Stimulated activated naive CD4-positive, alpha-beta T cell (primary cell): ENCODE data around the gene IGF2BP3.
A peak's percentile ranks its signal among the peaks of the same experiment; 100 is the strongest.

Experiments used
- DNase-seq, 6 experiments: peaks; one replicate each; lab custom pipeline; 2025; lab: John Stamatoyannopoulos, UW

IGF2BP3 gene

DNA sequence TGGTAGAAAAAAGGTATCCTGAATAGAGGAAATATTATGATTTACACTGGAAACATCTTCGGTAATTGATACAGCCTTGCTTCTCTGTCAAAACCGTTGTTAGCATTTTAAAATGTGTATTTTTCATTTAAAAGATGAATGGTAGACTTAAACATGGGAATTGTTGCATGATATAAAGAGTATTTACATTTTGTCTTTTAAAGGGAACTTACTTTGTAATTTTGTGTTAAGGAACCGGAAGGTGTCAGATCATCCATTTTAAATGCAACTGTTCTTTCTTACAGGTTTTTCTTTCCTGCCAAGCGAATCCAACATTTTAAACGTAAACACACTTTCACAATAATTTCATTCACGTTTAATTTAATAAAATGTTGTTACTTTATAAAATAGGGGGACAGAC lies 1.8 kb upstream of the IGF2BP3 start:
- DNase-seq: peak in 1 of 6 experiments; percentile 22

DNA sequence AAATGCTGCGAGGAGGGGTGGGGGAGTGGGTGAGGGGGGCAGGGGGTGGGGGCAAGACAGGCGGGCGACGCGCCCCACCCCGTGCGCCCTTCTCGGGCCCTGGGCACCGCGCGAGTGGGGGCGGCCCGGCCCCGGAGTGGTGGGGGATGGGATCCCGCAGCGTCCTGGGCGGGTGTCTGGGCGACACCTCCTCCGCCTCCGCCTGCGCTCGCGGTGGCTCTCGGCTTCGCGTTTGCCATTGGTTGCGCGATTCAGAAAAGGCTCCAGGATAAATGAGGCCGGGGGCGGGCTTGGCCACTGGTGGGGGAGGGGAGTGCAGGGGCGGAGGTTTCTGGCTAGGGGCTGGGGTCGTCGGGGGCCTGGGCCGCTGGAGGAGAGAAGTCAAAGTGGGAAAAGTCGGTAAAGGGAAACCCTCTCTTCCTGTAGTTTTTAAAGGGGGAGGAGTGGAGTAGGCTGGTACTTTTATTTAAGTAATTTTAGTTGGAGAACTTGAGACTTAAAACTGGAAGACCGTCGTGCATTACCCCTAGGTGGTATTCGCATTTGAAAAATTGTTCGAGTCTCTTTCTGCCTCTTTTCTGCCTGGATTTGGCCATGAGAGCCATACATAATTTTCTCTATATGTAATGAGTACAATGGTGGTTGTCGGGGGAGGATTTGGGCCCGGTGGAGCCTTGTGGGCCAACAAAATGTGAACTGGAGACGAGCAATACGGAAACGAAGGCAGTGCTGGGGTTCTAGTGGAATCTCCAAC lies 992 bp upstream of the IGF2BP3 start:
- DNase-seq: peak in 2 of 6 experiments; percentile 23 to 27

DNA sequence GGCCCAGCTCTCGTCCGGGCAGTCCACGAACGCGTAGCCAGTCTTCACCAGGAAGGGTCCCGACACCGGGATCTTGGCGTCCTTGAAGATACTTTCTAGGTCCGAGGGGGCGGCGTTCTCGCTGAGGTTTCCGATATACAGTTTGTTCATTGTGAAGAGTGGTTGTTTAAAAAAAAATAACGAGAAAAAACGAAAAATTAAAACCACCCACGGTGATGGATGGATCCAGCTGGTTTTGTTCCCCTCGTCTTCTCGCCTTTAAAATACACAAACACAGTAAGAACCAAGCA lies 385 bp downstream of the IGF2BP3 start:
- peak in 1 of 6 experiments; percentile 44 for DNase-seq

DNA sequence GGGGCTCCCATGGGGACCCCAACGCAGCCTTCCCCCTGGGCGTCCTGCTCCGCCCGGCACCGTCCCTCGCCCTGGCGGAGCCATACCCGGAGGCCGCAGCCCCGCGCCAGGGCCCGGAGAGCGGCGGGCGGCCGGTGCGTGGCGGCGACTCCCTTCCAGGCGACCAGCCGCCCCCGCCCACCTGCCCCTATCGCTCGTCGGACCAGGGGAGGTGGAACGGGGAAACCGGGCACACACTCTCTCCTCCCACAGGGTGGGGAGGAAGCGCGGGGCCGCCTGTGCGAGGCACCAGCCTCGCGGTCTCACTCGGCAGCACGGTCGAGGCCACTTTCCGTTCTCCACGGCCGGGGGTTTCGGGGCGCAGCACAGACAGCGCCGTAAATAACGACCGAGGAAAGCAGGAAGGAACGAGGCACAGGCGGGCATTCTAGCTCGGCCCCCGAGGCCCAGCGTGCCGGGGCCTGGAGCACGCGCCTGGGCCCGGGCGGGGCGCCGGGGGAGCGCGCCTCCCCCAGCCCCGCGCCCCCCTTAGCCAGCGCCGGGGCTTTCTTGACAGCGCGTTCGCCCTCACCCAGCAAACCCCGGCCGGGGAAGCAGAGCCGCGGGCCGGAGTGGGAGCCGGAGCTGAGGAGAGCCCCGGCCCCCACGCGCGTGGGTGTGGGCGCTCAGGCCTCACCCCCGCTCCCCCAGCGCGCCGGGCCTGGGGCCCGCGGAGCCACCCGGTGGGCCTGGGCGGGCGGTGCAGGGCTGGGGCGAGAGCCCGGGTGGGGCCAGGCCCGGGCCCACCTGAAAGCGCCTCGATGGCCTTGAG lies 936 bp downstream of the IGF2BP3 start:
- peak in 5 of 6 experiments; percentile 19 to 40 (median 34) for DNase-seq

DNA sequence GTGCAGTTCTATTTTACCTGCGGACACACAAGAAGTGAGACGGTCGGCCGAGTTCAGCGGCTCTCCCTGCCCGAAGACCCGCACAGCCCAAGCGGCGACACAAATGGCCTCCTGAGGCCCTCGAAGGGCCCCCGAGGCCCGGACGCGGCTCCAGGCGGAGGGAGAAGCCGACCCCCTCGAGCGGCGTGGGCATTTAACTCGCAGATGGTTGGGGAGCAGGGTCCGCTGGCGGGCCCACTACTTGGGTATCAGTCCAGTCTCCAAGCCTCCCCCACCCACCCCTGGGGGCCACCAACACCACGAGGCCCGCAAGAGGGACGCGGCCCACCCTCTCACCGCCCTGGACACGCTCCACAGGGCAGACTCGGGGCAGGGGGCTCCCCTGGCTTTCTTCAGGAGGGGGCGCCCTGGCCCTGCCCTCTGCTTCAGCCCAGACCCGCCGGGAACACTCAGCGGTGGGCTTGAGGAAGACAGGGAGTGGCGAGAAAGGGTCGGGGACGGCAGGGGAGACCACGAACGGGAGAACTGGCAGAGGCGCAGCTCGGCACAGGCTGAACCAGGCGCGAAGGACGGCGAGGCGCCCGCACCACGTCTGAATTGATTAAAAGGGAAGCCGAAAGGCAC lies 1.7 kb downstream of the IGF2BP3 start:
- DNase-seq: peak in 3 of 6 experiments; percentile 35 to 41 (median 40)

DNA sequence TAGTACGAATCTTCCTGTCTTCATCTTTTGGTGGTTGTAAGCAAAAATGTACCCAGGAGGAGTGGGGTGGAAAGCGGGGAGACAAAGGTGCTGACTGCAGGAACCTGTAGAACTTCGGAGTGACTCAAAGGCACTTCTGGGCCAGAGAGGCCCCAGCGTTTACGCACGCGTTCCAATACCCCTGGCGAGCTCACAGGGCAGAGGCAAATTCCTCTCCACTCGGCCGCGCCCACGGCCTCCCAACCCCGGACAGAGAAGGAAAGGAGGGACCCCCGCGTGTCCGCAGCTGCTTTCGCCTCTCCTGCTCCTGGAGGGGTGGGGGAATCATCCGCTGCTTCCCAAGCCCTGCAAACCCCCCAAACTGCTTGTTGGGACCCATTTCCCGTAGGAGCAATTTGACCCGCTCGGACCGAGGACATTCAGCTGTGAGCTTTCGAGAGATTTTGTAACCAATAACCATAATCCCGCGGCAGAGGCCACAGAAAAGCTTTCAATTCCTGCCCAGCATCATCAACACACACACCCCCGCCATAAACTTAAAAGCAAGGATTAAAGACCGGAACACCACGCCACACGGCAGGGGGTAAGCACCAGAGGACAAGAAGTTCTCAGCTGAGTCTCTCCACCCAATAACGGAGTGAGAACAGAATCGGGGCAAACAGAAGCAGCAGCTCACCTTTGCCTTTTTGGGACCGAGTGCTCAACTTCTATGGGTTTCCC lies 2.3 kb downstream of the IGF2BP3 start:
- DNase-seq: peak in 2 of 6 experiments; percentile 22 to 54

DNA sequence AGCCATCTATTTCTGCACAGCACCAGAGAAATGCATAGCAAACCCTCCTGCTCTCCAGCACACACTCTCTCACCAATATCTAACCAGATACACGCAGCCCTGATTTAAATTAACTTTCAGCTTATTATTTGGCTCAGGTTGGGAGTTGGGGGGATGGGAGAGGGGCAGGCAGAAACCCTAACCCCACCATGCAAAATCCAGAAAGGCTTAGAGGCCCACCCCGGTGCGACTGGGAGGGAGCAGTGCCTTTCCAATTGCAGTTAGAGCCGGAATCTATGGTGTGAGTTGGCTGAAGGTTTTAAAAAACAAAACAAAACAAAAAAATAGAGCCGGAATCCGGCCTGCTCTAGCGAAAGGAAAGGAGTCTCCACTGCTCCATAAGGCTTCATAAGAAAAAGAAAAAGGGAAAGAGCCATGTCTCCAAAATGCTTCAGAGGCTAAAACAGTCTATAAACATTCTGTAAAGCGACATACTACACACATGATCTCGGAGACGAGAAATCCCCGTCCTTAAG lies 2.9 kb downstream of the IGF2BP3 start:
- DNase-seq: no peak

DNA sequence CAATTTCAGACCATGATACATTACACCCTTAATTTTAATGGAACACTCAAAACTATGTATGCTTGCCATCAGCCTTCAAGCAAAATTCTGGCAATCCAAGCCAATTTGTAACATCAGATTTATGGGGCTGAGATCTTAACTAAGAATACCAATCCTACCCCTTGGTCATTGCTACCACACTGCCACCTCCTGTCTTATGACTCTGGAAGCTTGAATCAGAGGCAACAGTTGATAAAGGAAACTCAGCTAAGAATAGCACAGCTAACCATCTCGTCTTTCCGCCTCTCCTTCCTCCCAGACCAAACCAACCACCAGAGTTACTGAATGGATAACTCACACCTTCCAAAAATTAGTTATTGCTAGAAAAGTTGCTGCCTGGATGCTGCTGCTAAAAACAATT lies 7.4 kb downstream of the IGF2BP3 start:
- DNase-seq: peak in 1 of 6 experiments; percentile 9

DNA sequence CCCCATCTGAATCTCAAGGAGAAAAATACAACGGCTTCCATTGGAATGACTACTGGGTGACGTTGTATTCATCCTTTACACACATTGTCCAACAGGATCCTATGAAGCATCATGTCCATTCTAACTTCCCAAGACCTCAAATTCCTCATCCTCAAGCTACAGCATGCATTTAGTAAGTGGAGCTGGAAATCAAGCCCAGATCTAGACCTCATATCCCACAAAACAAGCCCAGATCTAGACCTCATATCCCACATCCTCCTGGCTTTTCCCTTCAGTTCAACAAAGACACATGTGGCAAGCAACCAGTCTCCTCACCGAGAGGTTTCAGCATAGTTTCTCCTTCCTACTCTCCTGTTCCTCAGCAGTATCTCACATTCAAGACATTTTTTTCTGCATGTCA lies 12.2 kb downstream of the IGF2BP3 start:
- DNase-seq: no peak

DNA sequence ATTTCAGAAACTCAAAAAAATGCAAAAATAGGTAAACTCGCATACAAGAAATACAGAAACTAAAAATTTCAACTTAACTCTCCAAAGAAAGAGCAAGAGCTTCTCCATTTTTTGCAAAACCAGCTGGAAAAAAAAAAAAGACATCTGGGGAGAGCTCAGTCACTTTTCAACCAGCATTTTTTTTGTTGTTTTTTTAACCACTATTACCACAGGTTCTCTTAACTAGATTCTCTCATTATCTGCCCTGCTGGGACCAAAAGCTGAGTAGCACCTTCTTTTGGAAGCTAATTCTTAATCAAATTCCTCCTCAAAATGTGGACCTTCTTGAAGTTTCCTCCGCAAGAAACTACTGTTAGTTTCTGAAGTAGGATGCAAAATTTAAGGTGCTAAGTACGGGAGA lies 14.2 kb downstream of the IGF2BP3 start:
- DNase-seq: no peak

DNA sequence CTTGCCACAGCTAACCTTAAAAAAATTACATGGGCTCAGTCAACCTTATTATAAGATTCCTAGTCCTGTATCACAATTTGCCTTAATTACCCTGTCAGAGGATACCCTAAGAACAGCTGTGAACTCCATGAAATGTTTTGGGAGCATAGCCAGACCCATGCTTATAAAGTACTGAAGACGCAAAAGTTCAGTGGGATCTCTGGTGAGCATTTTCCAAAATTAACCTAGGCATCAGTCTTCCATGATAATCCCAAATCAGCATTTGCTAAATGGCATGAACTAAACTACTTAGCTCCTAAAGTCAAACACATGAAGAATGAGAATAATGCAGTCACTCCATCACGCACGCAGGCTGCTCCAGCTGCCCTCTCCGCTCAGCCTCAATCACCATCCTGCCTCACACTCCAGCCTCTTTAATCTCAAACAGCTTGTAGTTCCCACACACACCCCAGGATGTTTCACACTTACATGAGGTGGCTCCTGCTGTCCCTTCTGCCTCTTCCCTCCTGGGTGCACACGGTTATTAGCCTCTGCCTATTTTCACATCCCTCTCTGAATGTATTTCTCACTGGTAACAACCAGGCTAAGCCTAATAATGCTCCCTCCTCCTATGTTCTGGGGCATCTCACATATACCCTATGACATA lies 15.3 kb downstream of the IGF2BP3 start:
- no peak for DNase-seq

DNA sequence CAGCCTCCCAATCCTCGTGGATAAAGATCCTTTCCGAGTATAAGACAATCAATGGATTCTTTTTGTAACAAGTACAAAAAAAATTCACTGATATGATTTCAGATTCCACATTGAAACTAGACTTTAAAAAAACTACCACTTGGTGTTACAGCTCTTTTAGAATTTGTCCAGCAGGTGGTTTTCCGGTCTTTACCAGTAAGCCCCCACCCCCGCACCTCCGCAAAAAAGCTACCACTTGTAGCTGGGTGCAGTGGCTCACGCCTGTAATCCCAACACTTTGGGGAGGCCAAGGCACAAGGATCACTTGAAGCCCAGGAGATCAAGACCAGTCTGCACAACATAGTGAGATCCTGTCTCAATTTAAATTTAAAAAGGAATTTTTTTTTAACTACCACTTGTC lies 19.8 kb downstream of the IGF2BP3 start:
- DNase-seq: no peak

DNA sequence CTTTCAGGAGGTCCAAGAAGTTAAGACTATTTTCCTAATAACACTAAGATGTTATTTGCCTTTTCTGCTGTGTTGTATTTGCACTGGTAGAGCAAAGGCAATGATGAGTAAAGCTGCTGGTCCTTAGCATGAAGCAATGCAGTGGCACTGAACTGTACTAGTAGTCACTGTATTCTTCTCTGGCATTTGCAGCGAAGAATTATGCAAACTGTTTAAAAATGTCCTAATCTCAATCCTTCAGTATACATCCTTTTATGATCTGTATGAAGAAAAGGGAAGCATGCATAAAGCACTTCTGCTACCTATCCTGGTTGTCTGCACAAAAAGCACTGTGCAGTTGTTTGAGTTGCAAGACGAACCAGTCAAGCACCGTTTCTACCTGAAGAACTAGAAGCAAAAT lies 20.4 kb downstream of the IGF2BP3 start:
- no peak for DNase-seq

DNA sequence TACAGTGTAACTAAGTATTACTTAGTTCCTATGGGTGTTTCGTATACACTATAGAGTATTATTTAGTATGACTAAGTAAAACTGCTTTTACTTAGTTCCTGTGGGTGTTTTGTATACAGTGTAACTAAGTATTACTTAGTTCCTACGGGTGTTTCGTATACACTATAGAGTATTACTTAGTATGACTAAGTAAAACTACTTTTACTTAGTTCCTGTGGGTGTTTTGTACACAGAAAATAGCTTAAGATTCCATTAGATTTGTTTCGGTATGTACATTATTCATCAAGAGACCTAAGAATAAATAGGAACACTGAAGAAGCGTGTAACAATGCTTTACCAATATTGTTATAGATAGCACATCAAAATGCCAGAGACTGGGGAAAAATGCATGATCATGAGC lies 25.0 kb downstream of the IGF2BP3 start:
- no peak for DNase-seq

DNA sequence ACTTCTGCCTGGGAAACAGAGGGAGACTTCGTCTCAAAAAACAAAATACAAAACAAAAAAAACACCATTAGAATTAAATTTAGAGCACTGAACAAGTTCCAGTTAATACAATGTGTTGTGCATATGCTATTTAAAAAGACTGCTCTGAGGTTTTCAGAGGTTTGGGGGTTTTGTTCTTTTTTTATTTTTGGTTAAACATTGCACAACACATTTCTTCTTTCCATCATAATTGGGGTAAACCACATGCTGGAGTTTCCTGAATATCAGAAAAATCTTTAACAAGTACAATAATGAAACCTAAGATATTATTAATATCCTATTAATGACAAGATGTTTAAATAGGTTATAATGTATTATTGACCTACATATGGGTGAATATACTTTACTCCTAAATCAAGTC lies 26.3 kb downstream of the IGF2BP3 start:
- no peak for DNase-seq

DNA sequence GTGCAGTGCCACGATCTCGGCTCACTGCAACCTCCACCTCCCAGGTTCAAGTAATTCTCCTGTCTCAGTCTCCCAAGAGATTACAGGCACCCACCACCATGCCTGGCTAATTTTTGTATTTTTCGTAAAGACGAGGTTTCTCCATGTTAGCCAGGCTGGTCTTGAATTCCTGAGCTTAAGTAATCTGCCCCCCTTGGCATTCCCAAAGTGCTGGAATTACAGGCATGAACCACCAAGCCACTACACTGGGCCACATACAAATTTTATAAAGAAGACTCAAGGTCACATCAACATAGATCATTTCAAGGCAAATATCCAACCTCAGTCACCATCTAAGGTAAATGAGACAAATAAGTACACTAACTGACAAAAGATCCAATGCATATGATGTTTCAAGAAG lies 32.1 kb downstream of the IGF2BP3 start:
- DNase-seq: no peak

DNA sequence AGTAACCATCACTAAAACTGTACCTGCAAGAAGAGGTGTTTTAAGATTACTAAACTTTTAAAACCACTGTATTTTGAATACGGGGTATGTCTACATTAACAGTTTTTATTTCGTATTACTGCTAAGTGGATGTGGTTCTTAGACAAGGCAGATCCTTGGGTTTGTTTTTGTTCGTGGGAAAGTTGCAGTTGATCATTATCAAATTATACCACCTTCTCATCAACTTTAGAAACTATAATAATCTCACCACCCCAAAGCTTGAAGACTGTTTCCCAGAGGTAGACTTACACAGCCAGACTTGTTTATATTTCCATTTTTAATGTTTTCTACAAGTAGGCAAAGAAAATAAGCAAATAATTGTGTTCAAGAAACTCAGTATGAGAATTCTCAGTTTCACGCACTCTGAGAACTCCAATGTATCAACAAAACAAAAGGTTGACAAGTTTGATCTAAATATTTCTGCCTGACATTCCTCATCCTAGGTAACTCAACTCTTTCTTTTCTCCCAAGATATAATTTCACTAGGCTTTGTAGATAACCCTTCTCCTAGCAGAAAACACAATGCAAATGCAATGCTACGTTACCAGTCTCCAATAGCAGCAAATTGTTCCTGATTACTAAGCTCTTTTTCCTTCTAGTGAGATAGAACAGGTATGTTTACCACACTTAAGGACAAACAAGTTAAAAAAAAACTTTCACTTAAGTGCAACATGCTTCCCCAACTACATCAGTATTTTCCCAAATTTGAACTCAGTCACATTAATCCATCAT lies 36.0 kb downstream of the IGF2BP3 start:
- DNase-seq: no peak

DNA sequence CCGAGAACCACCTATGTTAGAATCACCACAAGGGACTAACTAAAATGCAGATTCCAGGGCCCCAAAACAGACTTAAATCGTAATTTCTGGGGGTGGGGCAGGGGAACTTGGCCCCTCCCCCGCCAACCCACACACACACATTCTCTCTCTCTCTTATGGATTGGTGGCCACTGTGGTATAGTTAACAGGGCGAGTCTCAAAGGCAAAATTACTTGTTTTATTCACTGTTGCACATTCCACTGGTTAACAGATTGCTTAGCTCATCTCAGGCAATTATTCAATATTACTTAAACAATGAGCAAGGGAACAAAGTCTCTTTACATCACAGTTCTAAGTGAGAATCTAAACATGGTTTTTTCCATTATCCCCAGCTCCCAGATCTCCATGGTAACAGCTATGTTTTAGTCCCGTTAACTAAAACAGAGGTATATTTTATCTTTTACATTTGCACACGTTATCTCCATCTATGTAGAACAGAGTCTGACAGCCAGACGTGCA lies 38.5 kb downstream of the IGF2BP3 start:
- DNase-seq: no peak

DNA sequence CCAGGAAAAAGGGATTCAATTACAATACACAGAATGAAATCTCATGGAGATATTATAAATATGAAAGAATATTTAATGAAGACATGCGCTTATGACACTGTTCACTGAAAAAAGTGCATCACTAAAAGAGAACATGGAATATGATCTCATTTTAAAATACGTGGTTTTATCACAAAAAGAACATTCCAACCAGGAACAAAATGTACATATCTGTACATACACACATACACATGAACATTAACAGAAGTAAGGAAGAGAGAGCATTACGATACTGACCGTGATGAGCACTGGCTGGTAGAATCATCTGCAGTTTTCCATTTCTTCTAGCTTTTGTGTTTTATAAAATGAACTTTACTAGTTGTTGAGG lies 39.4 kb downstream of the IGF2BP3 start:
- no peak for DNase-seq

DNA sequence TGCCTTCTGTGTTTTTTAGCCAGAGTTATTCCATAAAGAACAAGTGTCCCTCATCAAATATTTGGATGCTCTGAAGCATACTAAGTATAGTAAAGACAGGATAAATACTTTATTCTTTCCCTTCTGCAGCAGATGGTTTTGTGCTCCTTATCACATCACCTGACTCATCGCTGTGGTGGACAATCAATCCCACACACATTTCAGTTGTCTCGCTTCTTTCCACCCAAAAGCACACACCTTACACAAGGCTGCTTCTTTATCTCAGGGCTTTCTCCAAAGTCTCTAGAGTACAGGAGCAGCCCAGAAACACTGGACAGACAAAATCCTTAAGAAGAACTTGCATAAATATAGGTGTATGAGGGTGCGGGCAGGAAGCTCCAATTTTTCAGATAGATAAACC lies 43.4 kb downstream of the IGF2BP3 start:
- no peak for DNase-seq

DNA sequence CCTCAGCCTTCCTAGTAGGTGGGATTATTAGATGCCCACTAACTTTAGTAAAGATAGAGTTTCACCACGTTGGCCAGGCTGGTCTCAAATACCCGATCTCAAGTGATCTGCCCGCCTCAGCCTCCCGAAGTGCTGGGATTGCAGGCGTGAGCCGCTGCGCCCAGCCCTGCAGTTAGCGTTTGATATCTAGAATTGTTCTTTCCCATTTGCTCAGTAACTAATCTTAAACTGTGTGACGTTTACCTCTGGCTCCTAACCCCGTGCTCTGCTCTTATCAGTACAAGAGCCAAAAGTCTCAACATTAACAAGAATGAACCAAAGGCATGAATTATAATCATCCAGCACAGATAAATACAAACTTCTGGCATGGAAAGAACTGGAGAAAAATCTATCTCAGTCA lies 47.4 kb downstream of the IGF2BP3 start:
- DNase-seq: no peak
